AG10803 (cell line): ENCODE results near the gene METTL27.
"Not testable (repeated sequence)": the region's sequence is repeated elsewhere in the genome, so short reads cannot be mapped to it uniquely, and the experiment has no call there.

Source experiments
- DNase-seq: peaks from one replicate; pipeline ENCODE4 v3.0.0; 2010; ENCODE audit warnings: low read depth
- H3K4me3 ChIP-seq: 2 replicates; pipeline ENCODE4 v1.5.1; 2011; ENCODE audit warnings: mild to moderate bottlenecking, low read length, control low read depth
- TF ChIP-seq, protein P1 (sequence below): conservative IDR thresholded peaks from 2 replicates; pipeline ENCODE4 v1.5.1; 2011; ENCODE audit warnings: mild to moderate bottlenecking, low read length, control low read depth, inconsistent platforms

METTL27 gene

DNA sequence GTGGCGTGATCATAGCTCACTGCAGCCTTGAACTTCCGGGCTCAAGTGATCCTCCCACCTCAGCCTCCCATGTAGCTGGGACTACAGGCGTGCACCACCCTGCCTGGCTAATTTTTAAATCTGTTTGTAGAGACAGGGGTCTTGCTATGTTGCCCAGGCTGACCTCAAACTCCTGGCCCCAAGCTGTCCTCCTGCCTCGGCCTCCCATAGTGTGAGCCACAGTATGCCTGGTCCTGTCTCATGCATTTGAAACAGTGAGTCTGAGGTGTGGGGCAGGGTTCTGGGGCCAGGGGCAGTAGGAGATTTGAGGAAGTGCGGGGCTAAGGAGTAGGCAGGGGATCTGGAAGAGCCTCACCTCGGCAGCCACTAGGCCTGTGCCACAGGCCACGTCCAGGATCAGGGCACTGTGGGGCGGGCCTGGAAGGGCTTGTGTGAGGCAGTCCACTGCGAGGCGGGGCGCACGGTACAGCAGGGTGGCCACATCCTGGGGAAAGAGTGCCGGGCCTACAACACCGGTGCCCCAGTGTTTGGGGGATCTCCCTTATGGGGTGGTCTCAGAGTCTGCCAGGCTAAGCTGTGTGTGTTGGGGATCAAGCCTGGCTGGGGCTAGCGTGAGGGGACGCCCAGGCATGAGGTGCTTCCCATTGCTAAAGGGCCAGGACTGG is 1.5 kb downstream of the METTL27 start:
- H3K4me3 ChIP-seq, result no peak overlapping the region
- TF ChIP-seq, protein P1, sequence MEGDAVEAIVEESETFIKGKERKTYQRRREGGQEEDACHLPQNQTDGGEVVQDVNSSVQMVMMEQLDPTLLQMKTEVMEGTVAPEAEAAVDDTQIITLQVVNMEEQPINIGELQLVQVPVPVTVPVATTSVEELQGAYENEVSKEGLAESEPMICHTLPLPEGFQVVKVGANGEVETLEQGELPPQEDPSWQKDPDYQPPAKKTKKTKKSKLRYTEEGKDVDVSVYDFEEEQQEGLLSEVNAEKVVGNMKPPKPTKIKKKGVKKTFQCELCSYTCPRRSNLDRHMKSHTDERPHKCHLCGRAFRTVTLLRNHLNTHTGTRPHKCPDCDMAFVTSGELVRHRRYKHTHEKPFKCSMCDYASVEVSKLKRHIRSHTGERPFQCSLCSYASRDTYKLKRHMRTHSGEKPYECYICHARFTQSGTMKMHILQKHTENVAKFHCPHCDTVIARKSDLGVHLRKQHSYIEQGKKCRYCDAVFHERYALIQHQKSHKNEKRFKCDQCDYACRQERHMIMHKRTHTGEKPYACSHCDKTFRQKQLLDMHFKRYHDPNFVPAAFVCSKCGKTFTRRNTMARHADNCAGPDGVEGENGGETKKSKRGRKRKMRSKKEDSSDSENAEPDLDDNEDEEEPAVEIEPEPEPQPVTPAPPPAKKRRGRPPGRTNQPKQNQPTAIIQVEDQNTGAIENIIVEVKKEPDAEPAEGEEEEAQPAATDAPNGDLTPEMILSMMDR, result no peak
- DNase-seq, result no peak

DNA sequence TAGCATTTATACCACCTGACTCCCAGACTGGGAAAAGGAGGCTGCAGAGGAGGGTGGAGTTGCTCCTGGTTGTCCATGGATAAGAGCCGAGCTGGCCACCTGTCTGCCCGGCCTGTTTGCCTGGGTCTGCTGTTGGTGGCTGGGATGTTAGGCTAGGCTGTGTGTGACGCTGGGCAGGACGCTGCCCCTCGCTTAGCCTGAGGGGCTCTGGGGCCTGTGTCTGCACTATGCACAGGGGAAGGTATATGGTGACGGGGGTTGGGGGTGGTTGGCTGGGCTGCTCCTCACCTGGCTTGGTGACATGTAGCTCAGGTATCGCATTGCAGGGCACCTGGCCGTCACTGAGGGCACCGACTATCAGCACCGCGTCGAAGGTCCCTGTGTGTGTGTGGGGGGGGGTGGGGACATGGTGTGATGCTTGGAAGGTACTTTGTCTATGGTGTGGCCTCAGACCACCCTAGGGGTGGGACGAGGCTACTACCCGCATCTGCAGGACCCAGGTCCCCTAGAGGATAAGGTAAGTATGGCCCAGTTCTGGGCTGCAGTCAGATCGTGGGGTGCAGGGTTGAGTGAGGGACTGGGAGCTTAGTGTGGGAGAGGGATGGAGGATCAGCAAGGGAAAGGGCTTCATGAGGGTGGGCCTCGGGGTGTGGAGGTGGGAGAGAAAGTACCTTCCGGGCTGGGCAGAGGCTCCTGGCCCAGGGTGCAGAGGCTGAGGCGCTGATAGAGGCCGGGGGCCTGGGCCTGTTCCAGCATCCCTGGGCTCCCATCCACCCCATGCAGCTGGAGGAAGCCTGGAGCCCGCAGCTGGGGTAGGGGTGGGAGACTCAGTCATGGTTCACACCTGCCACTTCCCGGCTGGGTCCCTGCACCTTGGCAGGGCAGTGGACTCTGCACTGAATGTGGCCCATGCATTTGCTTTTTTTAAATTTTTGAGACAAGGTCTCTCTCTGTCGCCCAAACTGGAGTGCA is 2.3 kb downstream of the METTL27 start:
- TF ChIP-seq, protein P1, result no peak
- no peak for DNase-seq

DNA sequence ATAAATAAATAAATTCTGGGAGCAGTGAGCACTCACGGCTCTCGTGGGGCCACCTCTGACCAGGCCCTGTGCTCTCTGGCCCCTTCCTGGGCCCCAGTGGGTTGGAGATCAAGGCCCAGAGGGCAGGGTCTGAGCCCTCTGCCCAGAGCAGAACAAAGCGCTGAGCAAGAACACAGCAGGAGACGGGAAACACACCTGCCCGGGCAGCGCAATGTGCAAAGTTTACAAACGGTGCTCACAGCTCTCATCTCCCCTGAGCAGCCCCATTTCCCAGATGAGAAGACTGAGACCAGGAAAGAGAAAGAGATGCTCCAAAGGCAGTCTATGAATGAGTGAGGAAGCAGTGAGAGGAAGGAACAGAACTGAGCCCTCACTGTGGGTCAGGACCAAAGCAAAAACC is 3.0 kb downstream of the METTL27 start:
- TF ChIP-seq, protein P1, result no peak
- no peak for DNase-seq
- H3K4me3 ChIP-seq, result no peak overlapping the region

More for the DNA sequence above, 2.3 kb downstream of the METTL27 start:
- no peak overlapping the region for H3K4me3 ChIP-seq

DNA sequence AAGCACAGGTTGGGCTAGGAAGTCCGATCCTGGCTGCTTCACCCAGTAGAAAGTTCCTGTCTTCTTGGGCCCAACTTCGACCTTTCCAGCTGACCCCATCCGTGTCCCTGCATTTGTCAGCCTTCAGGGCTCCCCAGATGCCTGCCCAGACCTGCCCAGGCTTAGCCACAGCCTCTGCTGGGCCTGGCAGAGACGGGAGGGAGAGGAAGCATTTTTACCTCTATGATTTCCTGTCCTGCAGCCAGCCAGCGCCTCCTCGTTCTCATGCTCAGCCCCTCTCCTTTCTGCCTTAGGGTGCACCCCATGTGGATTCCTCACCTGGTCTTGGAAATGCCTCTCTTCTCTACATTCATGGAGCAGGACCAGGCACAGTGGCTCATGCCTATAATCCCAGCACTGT is 3.7 kb downstream of the METTL27 start:
- no peak for DNase-seq
- no peak overlapping the region for H3K4me3 ChIP-seq
- TF ChIP-seq, protein P1, result no peak

DNA sequence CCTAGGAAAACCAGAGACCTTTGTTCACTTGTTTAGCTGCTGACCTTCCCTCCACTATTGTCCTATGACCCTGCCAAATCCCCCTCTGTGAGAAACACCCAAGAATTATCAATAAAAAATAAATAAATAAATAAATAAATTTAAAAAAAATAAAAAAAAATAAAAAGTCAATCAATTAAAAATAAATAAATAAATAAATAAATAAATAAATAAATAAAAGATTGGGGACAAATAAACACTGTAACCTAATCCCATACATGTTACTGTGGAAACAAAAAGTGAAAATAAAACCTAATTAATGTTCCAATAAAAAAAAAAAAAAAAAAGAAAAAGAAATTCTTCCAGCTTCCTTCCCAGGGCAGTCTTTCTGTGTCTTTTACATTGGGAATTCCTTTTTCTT is 5.1 kb downstream of the METTL27 start:
- not testable (repeated sequence) for DNase-seq

DNA sequence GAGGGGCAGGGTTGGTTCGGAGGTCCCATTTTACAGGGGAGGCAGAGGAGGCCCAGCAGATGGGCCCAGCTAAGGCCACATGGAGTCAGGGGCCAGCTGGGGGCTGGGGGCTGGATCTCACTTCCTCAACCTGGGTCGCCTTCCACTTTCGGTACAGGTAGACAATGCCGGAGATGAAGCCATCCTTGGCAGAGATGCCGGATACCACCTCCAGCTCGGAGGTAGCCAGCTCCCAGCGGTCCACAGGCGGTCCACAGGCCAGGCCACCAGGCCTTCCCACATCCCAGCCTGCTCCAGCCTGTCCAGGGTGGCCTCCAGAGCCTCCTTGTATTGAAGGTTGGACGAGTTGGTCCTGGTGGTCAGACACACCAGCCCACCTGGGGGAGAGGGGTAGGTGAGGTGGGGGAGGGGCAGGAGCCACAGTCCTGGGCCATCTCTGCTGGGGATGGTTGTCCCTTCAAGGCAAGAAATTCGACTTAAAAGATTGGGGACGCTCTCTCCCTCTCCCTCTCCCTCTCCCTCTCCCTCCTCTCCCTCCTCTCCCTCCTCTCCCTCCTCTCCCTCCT is 7.6 kb downstream of the METTL27 start:
- H3K4me3 ChIP-seq, result no peak overlapping the region
- DNase-seq, result no peak
- TF ChIP-seq, protein P1, result no peak

More for the DNA sequence above, 5.1 kb downstream of the METTL27 start:
- H3K4me3 ChIP-seq, result not testable (repeated sequence)

DNA sequence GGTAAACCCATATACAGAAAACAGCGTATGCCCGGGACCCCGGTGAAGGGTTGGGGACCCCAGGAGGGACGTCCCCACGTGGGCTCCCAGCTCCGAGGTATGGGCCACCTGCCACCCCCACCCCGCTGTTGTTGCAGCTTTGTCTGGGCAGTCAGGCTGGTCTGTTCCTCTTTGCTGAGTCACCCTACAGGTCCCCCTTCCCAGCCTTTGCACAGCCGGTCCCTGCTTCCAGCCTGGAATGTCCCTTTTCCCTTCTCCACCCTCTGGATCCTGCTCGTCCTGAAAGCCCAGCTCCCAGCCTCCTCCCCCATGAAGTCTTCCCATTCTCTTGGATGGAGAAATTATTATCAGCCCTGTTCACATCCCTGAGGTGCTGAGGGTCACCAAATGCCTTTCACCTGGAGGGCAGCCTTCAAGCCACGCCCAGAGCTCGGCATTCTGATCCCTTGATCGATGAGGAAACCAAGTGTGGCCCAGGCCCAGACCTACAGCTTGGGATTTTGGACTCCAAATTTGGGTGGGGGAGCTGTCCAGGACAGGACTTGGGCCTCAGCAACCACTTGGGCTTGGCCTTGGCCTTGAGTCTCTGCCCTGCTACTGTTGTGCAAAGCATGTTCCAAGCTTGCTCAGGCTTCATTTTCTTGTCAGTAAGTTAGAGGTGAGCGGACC is 8.9 kb downstream of the METTL27 start:
- no peak for DNase-seq
- H3K4me3 ChIP-seq, result no peak overlapping the region
- TF ChIP-seq, protein P1, result no peak
